Measurements from ENCODE around the gene CD244.

Gene CD244

GRCh38 chr1:160806109-160806665 is 56.5 kb downstream of the CD244 start:
- Histone ChIP-seq H2AFZ (ENCODE audit: low read depth, low read length) (no peak overlapping the region), H3K36me3 (replicated peaks; ENCODE audit: low read depth, low read length) (peaks cover 5% of the 10 kb centered on the region), H3K9me3 (ENCODE audit: insufficient read depth, low read length) (peaks cover 33% of the 10 kb centered on the region), H4K20me1 (ENCODE audit: insufficient read depth, low read length) (no peaks in the 10 kb centered on the region), H3K9ac (ENCODE audit: low read length) (no peak overlapping the region), H3K4me3 (ENCODE audit: low read length) (no peak overlapping the region), H3K4me2 (ENCODE audit: low read length) (no peak overlapping the region), H3K27ac (ENCODE audit: low read length) (no peak overlapping the region), H3K4me1 (ENCODE audit: low read length) (peaks cover 3% of the 10 kb centered on the region), H3K79me2 (ENCODE audit: low read length) (no peaks in the 10 kb centered on the region), H3K27me3 (ENCODE audit: low read depth, low read length) (no peaks in the 10 kb centered on the region)
- TF ChIP-seq CTCF (IDR thresholded peaks at IDR 0.05; ENCODE audit: low read depth, low read length) (no peak; the same call in 1 of the 2 replicates), EZH2phosphoT487 (IDR thresholded peaks at IDR 0.05; ENCODE audit: low read depth) (no peak)

GRCh38 chr1:160801836-160802580 is 60.7 kb downstream of the CD244 start:
- peaks cover 15% of the 10 kb centered on the region; the same call in 1 of the 2 replicates for H3K9me3 ChIP-seq (ENCODE audit: insufficient read depth, low read length)
- no peak overlapping the region for H3K4me2 ChIP-seq (ENCODE audit: low read length)
- peaks cover under 1% of the 10 kb centered on the region for H3K36me3 ChIP-seq (replicated peaks; ENCODE audit: low read depth, low read length)
- no peak overlapping the region for H3K27ac ChIP-seq (ENCODE audit: low read length)
- TF ChIP-seq EZH2phosphoT487 (IDR thresholded peaks at IDR 0.05; ENCODE audit: low read depth) (no peak), CTCF (IDR thresholded peaks at IDR 0.05; ENCODE audit: low read depth, low read length) (no peak)
- H3K4me3 ChIP-seq (ENCODE audit: low read length) = no peak overlapping the region
- H3K9ac ChIP-seq (ENCODE audit: low read length) = no peak overlapping the region
- no peaks in the 10 kb centered on the region for H3K27me3 ChIP-seq (ENCODE audit: low read depth, low read length)
- H4K20me1 ChIP-seq (ENCODE audit: insufficient read depth, low read length) = no peaks in the 10 kb centered on the region
- H3K4me1 ChIP-seq (ENCODE audit: low read length) = peaks cover 22% of the 10 kb centered on the region
- H3K79me2 ChIP-seq (ENCODE audit: low read length) = no peaks in the 10 kb centered on the region
- H2AFZ ChIP-seq (ENCODE audit: low read depth, low read length) = no peak overlapping the region

GRCh38 chr1:160800645-160801408 is 61.9 kb downstream of the CD244 start:
- no peaks in the 10 kb centered on the region for H3K27me3 ChIP-seq (ENCODE audit: low read depth, low read length)
- no peaks in the 10 kb centered on the region for H4K20me1 ChIP-seq (ENCODE audit: insufficient read depth, low read length)
- H3K4me3 ChIP-seq (ENCODE audit: low read length) = no peak overlapping the region
- H3K79me2 ChIP-seq (ENCODE audit: low read length) = no peaks in the 10 kb centered on the region
- 0 out of 2 replicates have a peak, but pooled peaks cover 6% of the 10 kb centered on the region for H3K9me3 ChIP-seq (ENCODE audit: insufficient read depth, low read length)
- H3K9ac ChIP-seq (ENCODE audit: low read length) = no peak overlapping the region
- no peak overlapping the region for H3K4me2 ChIP-seq (ENCODE audit: low read length)
- no peak overlapping the region for H3K27ac ChIP-seq (ENCODE audit: low read length)
- TF ChIP-seq CTCF (IDR thresholded peaks at IDR 0.05; ENCODE audit: low read depth, low read length) (no peak), EZH2phosphoT487 (IDR thresholded peaks at IDR 0.05; ENCODE audit: low read depth) (no peak)
- H3K4me1 ChIP-seq (ENCODE audit: low read length) = peaks cover 33% of the 10 kb centered on the region
- H2AFZ ChIP-seq (ENCODE audit: low read depth, low read length) = no peak overlapping the region
- H3K36me3 ChIP-seq (replicated peaks; ENCODE audit: low read depth, low read length) = no peaks in the 10 kb centered on the region

- H3K9me3 ChIP-seq (ENCODE audit: insufficient read depth, low read length) = peaks cover 8% of the 10 kb centered on the region; the same call in 1 of the 2 replicates
- no peak overlapping the region for H3K4me2 ChIP-seq (ENCODE audit: low read length)
- no peak overlapping the region for H3K9ac ChIP-seq (ENCODE audit: low read length)
- no peak overlapping the region for H3K4me3 ChIP-seq (ENCODE audit: low read length)
- H3K27me3 ChIP-seq (ENCODE audit: low read depth, low read length) = no peaks in the 10 kb centered on the region
- H2AFZ ChIP-seq (ENCODE audit: low read depth, low read length) = no peak overlapping the region
- TF ChIP-seq EZH2phosphoT487 (IDR thresholded peaks at IDR 0.05; ENCODE audit: low read depth) = no peak
- no peak for TF ChIP-seq CTCF (IDR thresholded peaks at IDR 0.05; ENCODE audit: low read depth, low read length)
- H3K4me1 ChIP-seq (ENCODE audit: low read length) = peaks cover 37% of the 10 kb centered on the region
- H3K79me2 ChIP-seq (ENCODE audit: low read length) = no peaks in the 10 kb centered on the region
- no peaks in the 10 kb centered on the region for H3K36me3 ChIP-seq (replicated peaks; ENCODE audit: low read depth, low read length)
- no peak overlapping the region for H3K27ac ChIP-seq (ENCODE audit: low read length)
- no peaks in the 10 kb centered on the region for H4K20me1 ChIP-seq (ENCODE audit: insufficient read depth, low read length)
Measured at GRCh38 chr1:160800142-160800541, 62.5 kb downstream of the CD244 start.

Data from OCI-LY3 (cell line).